A673 (cell line): ENCODE measurements around the gene BCAS4. TPM values are rescaled to one million over a fixed set of nuclear protein-coding genes. Genes with fewer than 3 reads are reported as not detected.

Experiments
- BruUV-seq: library from RNA; stranded (reverse); fragments of 400-500 nt; replicated peaks from 2 replicates; lab custom pipeline; 2021; lab: Mats Ljungman, UMichigan
- CTCF ChIA-PET: fragments of 300-600 bp; sonication (Branson Sonifier 250); formaldehyde crosslinking; loops from one replicate; lab custom pipeline; 2022; ENCODE audit warnings: antibody characterized with exemption; lab: Charles Lee
- POLR2A ChIA-PET: fragments of 300-600 bp; sonication (Branson Sonifier 250); formaldehyde crosslinking; loops from one replicate; lab custom pipeline; 2022; ENCODE audit warnings: antibody characterized with exemption; ENCODE audit not compliant: low non-redundant PET; lab: Charles Lee
- DNase-seq: peaks from one replicate; pipeline ENCODE4 v3.0.0-alpha.2; 2015; ENCODE audit warnings: low spot score
- H3K27ac ChIP-seq: fragments of 200-600 bp; sonication (generic); 2 replicates; pipeline ENCODE4 v1.5.1; 2016; ENCODE audit warnings: mixed run types, low read depth, mild to moderate bottlenecking, mixed read lengths, antibody characterized with exemption, low read length; ENCODE audit not compliant: poor library complexity, severe bottlenecking
- H3K27me3 ChIP-seq: fragments of 200-600 bp; sonication (generic); replicated peaks from 2 replicates; pipeline ENCODE4 v1.6.1; 2017; ENCODE audit warnings: mixed run types, low read depth, mild to moderate bottlenecking, mixed read lengths, antibody characterized with exemption, low read length; ENCODE audit not compliant: insufficient read depth, poor library complexity
- H3K36me3 ChIP-seq: fragments of 200-600 bp; sonication (generic); 2 replicates; pipeline ENCODE4 v1.6.1; 2016; ENCODE audit warnings: mixed run types, mild to moderate bottlenecking, mixed read lengths, antibody characterized with exemption, low read length; ENCODE audit not compliant: insufficient read depth, poor library complexity, severe bottlenecking
- H3K4me1 ChIP-seq: fragments of 200-600 bp; sonication (generic); 2 replicates; pipeline ENCODE4 v1.6.1; 2017; ENCODE audit warnings: mixed run types, mild to moderate bottlenecking, mixed read lengths, antibody characterized with exemption, low read length; ENCODE audit not compliant: insufficient read depth, poor library complexity, severe bottlenecking
- H3K4me3 ChIP-seq: fragments of 200-600 bp; sonication (generic); 2 replicates; pipeline ENCODE4 v1.5.1; 2016; ENCODE audit warnings: low read depth, mixed run types, mild to moderate bottlenecking, mixed read lengths, low read length; ENCODE audit not compliant: poor library complexity, severe bottlenecking
- H3K9me3 ChIP-seq: fragments of 200-600 bp; sonication (generic); 2 replicates; pipeline ENCODE4 v1.6.1; 2016; ENCODE audit warnings: mixed run types, low read depth, mild to moderate bottlenecking, mixed read lengths, antibody characterized with exemption, low read length; ENCODE audit not compliant: poor library complexity, severe bottlenecking
- EZH2 ChIP-seq: fragments of 200-600 bp; sonication (generic); IDR thresholded peaks from 2 replicates; pipeline ENCODE4 v1.6.1; 2017; ENCODE audit warnings: borderline replicate concordance, low read depth, mild to moderate bottlenecking, mixed read lengths, antibody characterized with exemption, low read length; ENCODE audit not compliant: poor library complexity, severe bottlenecking
- intact Hi-C: fragments of 100-400 bp; cut with micrococcal nuclease; formaldehyde crosslinking; loops from one replicate; pipeline ENCODE4 v1.10.0; 2022; ENCODE audit not compliant: unreplicated experiment
- total RNA-seq: library from RNA; stranded (reverse); gene quantifications from 2 replicates; pipeline ENCODE4 v1.2.3, GENCODE V29; 2021
- TF ChIP-seq, protein P1 (sequence below): fragments of 300-800, 200-600 bp; sonication (generic); conservative IDR thresholded peaks from 2 replicates; pipeline ENCODE4 v1.5.1; 2017; ENCODE audit warnings: low read depth, mild to moderate bottlenecking, antibody characterized with exemption, low read length, moderate library complexity, mixed read lengths

Gene BCAS4
- total RNA-seq, 1 experiment from 2014 or later: 28.4 TPM

DNA sequence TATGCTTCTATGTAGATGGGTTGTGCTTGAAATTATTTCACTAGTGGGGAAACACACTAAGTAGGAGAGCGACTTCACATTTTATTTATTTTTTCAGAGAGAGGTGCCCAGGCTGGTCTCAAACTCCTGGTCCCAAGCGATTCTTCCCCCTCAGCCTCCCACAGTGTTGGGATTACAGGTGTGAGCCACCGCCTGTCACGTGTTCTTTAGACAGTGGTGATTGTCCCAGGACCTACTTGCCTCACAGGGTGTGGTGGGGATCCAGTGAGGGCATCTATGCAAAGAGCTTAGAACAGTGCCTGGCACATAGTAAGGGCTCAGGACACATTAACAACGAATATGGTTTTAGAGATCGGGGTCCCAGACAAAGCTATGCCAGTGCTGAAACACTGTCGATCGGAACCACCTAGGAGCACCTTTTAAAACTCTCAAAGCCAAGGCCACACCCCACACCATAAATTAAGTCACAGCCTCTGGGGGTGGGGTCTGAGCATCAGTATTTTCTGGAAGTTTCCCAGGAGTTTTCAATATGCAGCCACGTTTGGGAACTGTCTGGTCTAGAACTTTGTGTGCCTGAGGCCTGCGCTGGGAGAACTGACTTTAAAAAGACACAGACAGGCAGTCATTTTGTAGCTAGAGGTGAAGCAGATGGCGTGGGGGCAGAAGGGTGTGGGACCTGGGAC is 4.8 kb upstream of the BCAS4 start:
- Histone ChIP-seq H3K9me3 (no peaks in the 10 kb centered on the region), H3K36me3 (no peaks in the 10 kb centered on the region), H3K4me1 (peaks cover 47% of the 10 kb centered on the region), H3K4me3 (no peak overlapping the region), H3K27me3 (no peaks in the 10 kb centered on the region), H3K27ac (peak overlapping the region; percentile 88)
- TSS peak; percentile 43 for BruUV-seq
- TF ChIP-seq, protein P1, sequence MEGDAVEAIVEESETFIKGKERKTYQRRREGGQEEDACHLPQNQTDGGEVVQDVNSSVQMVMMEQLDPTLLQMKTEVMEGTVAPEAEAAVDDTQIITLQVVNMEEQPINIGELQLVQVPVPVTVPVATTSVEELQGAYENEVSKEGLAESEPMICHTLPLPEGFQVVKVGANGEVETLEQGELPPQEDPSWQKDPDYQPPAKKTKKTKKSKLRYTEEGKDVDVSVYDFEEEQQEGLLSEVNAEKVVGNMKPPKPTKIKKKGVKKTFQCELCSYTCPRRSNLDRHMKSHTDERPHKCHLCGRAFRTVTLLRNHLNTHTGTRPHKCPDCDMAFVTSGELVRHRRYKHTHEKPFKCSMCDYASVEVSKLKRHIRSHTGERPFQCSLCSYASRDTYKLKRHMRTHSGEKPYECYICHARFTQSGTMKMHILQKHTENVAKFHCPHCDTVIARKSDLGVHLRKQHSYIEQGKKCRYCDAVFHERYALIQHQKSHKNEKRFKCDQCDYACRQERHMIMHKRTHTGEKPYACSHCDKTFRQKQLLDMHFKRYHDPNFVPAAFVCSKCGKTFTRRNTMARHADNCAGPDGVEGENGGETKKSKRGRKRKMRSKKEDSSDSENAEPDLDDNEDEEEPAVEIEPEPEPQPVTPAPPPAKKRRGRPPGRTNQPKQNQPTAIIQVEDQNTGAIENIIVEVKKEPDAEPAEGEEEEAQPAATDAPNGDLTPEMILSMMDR: no peak
- TF ChIP-seq EZH2: no peak
- ChIA-PET CTCF (interaction anchor here (0.6 to 1.0 kb wide), 2 partner anchors 41 to 57 kb away, joined by 3 to 4 read pairs; no protein-coding TSS in a partner anchor), POLR2A (interaction anchor here (0.6 to 0.8 kb wide), 2 partner anchors 11 to 15 kb away, joined by 3 to 5 read pairs; no protein-coding TSS in a partner anchor)
- intact Hi-C loops: loop anchor here (2.0 to 5.0 kb wide), 3 partner anchors 137 to 603 kb away; no protein-coding TSS in a partner anchor
- DNase-seq: peak; percentile 42

DNA sequence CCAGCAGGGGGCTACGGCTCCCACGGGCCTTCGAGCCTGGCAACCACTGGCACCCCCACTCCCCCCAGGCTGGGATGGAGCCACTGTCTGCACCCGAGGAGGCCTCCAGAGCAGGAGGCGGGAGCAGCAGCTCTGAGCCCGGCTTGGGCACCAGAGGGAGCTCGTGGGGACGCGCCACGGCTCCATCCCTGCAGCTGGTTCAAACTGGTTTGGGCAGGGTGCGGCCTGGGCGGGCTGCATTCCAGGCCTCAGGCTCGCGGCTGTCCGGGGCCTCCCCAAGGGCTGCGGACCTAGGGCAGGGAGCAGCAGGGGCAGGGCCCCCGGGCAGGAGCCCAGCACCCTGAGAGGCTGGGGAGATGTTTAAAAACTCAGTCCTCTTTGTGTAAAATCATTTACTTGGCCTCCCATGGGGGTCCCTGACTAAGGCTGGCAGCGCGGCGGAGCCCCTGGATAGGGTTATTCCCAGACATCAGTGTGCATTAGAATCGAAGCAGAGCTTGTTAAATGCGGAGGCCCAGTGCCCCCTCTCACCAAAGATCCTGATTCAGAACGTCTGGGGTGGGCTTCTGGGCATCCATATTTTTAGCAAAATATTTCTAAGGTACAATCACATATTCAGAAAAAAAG is 4.1 kb upstream of the BCAS4 start:
- peak; percentile 94 for DNase-seq
- peak overlapping the region; percentile 88 for H3K27ac ChIP-seq
- TSS peak; percentile 63 for BruUV-seq
- H3K36me3 ChIP-seq: no peaks in the 10 kb centered on the region
- CTCF ChIA-PET: interaction anchor here (0.5 to 1.0 kb wide), 5 partner anchors 41 to 299 kb away, joined by 3 to 4 read pairs (median 3); partner anchors contain the start of gene PARD6B
- TF ChIP-seq, protein P1: peak; percentile 89
- TF ChIP-seq EZH2: no peak
- H3K27me3 ChIP-seq: no peaks in the 10 kb centered on the region
- H3K4me1 ChIP-seq: peaks cover 47% of the 10 kb centered on the region
- POLR2A ChIA-PET: interaction anchor here (0.6 to 0.8 kb wide), 3 partner anchors 12 to 16 kb away, joined by 3 to 10 read pairs (median 5); no protein-coding TSS in a partner anchor
- intact Hi-C loops: loop anchor here (5.0 kb wide), 1 partner anchor 137 kb away; no protein-coding TSS in a partner anchor
- H3K9me3 ChIP-seq: no peaks in the 10 kb centered on the region
- H3K4me3 ChIP-seq: no peak overlapping the region

DNA sequence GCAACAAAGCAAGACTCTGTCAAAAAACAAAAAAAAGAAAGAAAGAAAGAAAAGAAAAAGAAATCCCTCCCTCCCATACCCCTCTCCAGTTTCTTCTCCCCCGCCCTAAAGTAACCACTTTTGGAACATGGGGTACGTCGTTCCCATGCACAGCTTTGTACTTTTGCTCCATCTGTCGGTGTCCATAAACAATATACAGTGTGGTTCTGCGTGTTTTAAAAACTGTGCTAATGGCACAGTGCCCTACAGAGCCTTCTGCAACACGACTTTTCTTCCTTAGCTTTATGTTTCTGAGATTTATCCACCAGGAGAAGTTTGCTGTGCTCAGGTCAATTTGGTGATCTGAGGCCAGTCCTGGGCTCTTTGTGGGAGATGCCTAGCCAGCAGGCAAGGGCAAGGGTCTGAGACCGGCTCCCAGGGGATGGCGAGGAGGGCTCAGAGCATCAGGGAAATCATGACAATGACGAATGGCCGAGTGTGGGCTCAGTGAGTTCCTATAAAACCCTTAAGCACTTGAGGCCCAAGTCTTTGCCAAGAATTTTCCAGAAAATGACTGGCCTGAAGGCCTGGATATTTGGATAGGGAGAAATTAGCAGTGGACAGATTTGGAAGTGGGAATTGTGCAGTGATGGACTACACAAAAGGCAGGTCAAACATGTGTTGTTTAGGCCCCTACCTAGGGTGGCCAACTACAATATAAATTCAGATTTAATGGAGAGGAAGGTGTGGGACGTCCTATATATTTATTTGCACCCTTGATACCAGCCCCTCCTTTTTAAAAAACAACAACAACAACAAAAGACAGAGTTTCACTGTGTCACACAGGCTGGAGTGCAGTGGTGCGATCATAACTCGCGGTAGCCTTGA is 1.9 kb upstream of the BCAS4 start:
- Histone ChIP-seq H3K9me3 (no peaks in the 10 kb centered on the region), H3K4me3 (no peak overlapping the region), H3K27me3 (no peaks in the 10 kb centered on the region), H3K27ac (peak overlapping the region; percentile 15), H3K4me1 (peaks cover 47% of the 10 kb centered on the region), H3K36me3 (no peaks in the 10 kb centered on the region)
- no TSS peak for BruUV-seq
- DNase-seq: no peak
- intact Hi-C loops: loop anchor here (5.0 kb wide), 1 partner anchor 134 kb away; no protein-coding TSS in a partner anchor
- ChIA-PET POLR2A (interaction anchor here (0.5 to 0.6 kb wide), 2 partner anchors 182 to 517 kb away, joined by 4 to 6 read pairs; no protein-coding TSS in a partner anchor), CTCF (interaction anchor here (0.5 to 2.4 kb wide), 22 partner anchors 9 to 1539 kb away, joined by 3 to 22 read pairs (median 4); partner anchors contain the start of gene ADNP)
- no peak for TF ChIP-seq EZH2
- TF ChIP-seq, protein P1: no peak
